ENCODE results near the gene KIF3C.

Gene KIF3C

DNA sequence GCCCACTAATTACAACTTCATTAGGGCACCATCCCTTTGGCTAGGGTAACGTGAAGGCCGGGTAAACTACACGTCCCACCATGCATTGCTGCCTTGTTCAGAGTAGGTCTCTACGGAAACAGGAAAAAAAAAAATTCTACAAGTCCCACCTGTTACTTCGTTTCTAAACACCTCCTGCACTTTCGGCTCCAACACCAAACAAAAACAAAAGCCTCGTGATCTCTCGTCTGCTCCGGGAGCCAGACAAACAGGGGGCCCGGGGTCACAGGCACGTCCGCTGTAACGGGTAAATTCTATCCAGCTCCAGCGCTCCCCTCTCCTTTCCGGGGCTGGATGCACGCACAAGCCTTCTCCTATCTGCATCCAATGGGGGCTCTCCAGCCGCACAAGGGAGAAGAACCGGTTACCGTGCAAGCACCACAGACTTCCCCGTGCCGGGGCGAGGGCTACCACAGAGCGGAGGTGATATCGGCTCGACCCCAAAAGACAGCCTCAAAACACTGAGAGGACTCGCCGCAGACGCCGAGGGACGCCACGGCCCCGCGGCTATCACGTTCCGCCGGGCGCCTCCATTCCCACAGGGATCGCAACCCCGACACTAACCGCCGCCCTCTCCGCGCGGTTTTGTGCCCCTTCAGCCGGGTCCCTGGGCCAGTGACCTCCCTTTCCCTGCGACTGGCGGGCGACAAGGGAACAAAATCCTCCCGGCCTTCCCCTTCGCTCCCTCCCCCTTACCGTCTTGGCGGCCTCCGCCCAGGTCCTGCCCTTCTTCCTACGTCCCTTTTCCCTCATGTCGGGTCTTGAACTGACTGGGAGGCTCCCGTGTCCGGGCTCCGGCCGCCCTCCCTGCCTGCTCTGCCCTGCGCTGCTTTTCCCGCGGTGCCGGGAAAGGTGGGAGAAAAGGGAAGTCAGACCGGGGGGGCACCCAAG, 104.6 kb downstream of the KIF3C start:
- peak; percentile 7 to 15 for DNase-seq (ENCODE audit: low read depth in 2 of 2)
